K562 (cell line): Measurements from ENCODE around the gene TCF12.

Source experiments
- CREB5 ChIP-seq: fragments of 250-450 bp; sonication (Bioruptor Pico); IDR thresholded peaks from 2 replicates; pipeline ENCODE4 v1.5.0; 2020; ENCODE audit warnings: mild to moderate bottlenecking
- CTCF ChIP-seq, 3 experiments: IDR thresholded peaks in 2 of 3; conservative IDR thresholded peaks in 1 of 3; 2 replicates each; pipeline ENCODE4 v1.5.1; 2011 to 2012; ENCODE audit warnings: low read length in 3 of 3, mild to moderate bottlenecking in 3 of 3, control low read depth in 2 of 3, improper control_type of control experiment in 1 of 3, inconsistent platforms in 1 of 3, low read depth in 1 of 3, mixed read lengths in 1 of 3, moderate library complexity in 1 of 3; ENCODE audit not compliant: insufficient read depth in 2 of 3
- ETS1 ChIP-seq: conservative IDR thresholded peaks from 2 replicates; pipeline ENCODE4 v1.6.1; 2011; ENCODE audit warnings: low read depth, mild to moderate bottlenecking, low read length; ENCODE audit not compliant: control insufficient read depth
- LEF1 ChIP-seq: fragments of 450-650 bp; IDR thresholded peaks from 2 replicates; pipeline ENCODE4 v1.6.1; 2016; ENCODE audit warnings: mild to moderate bottlenecking
- NFATC3 ChIP-seq: fragments of 450-650 bp; IDR thresholded peaks from 2 replicates; pipeline ENCODE4 v1.6.1; 2017; ENCODE audit warnings: mild to moderate bottlenecking
- PML ChIP-seq: IDR thresholded peaks from 2 replicates; pipeline ENCODE4 v1.6.1; 2012; ENCODE audit warnings: low read length, inconsistent platforms
- POLR2AphosphoS5 ChIP-seq: IDR thresholded peaks from 2 replicates; pipeline ENCODE4 v1.6.1; 2011; ENCODE audit warnings: mild to moderate bottlenecking, low read depth, low read length, moderate library complexity; ENCODE audit not compliant: control insufficient read depth, insufficient read depth

DNA sequence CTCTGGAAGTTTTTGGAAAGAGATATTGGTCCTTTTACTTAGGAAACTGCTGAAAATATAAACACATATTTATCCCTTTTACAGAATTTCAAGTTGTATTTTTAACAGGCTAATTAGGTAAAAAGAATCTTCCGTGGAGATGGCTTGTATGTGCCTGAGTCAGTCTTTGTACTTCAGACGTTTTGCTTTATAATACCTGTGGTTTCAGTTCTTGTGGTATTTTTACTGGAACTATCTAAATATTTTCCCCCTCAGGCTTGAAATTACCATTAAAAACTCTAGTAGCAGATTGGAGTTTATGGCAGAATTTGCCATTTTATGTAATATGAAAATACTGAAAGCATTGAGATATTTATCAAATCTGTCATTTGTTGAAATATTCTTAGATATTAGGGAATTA, 306.2 kb downstream of the TCF12 start:
- TF ChIP-seq CTCF (IDR thresholded peaks at IDR 0.05 in 2 of 3, conservative IDR thresholded peaks at IDR 0.05 in 1 of 3; ENCODE audit: insufficient read depth in 2 of 3, low read depth in 1 of 3, low read length in 3 of 3) = no peak
- no peak for TF ChIP-seq LEF1
- no peak for TF ChIP-seq ETS1
- TF ChIP-seq NFATC3 = no peak
- TF ChIP-seq POLR2AphosphoS5 = no peak
- TF ChIP-seq PML = no peak
- TF ChIP-seq CREB5 (CRISPR knock-in tag) = no peak
